Measurements from ENCODE around the gene PDHX. TPM values are rescaled to one million over a fixed set of nuclear protein-coding genes. Genes with fewer than 3 reads are reported as not detected.

The PDHX gene
- total RNA-seq, 1 donor from 2014 or later, result 27.1 TPM

GRCh38 chr11:35038211-35038928 is 122.0 kb downstream of the PDHX start:
- Histone ChIP-seq H3K27me3 (ENCODE audit: control insufficient read depth in 3 of 3, insufficient read depth in 3 of 3, low read length in 3 of 3) (no peaks in the 10 kb centered on the region), H3K9ac (ENCODE audit: low read depth in 1 of 3, low read length in 3 of 3) (no peak overlapping the region), H3K27ac (ENCODE audit: low read depth, low read length) (no peak overlapping the region), H3K36me3 (ENCODE audit: control insufficient read depth in 3 of 3, insufficient read depth in 3 of 3, low read length in 3 of 3) (no peaks in the 10 kb centered on the region), H3K9me3 (ENCODE audit: control insufficient read depth in 3 of 3, low read length in 3 of 3) (no peaks in the 10 kb centered on the region), H3K4me3 (ENCODE audit: low read length in 3 of 3) (no peak overlapping the region), H3K4me1 (ENCODE audit: control insufficient read depth in 3 of 3, insufficient read depth in 3 of 3, low read length in 3 of 3) (peaks cover 19 to 20% (median 19%) of the 10 kb centered on the region in 3 donors)

DNA sequence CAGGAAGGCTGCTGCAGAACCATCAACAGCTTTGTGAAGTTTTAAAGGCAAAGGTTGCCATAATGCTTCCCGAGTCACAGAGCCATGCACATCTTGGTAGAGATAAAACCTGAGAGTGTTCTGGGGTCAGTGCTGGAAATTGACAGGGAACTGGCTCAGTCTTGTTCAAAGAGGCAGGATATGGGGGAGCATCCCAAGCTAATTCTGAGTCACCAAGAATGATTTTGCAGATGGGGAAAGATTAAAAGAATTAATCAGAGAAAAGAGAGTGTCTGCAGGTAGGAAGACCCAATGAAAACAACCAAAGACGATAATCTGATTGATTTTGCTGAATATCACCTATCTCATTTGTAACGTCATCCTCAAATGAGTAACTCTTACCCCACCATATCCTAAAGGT is 122.7 kb downstream of the PDHX start:
- Histone ChIP-seq H3K36me3 (ENCODE audit: control insufficient read depth in 3 of 3, insufficient read depth in 3 of 3, low read length in 3 of 3) (no peaks in the 10 kb centered on the region), H3K9ac (ENCODE audit: low read depth in 1 of 3, low read length in 3 of 3) (no peak overlapping the region), H3K4me3 (ENCODE audit: low read length in 3 of 3) (no peak overlapping the region), H3K27ac (ENCODE audit: low read depth, low read length) (no peak overlapping the region), H3K27me3 (ENCODE audit: control insufficient read depth in 3 of 3, insufficient read depth in 3 of 3, low read length in 3 of 3) (no peaks in the 10 kb centered on the region), H3K4me1 (ENCODE audit: control insufficient read depth in 3 of 3, insufficient read depth in 3 of 3, low read length in 3 of 3) (peaks cover 26% of the 10 kb centered on the region in 3 donors), H3K9me3 (ENCODE audit: control insufficient read depth in 3 of 3, low read length in 3 of 3) (no peaks in the 10 kb centered on the region)

- Histone ChIP-seq H3K9me3 (ENCODE audit: control insufficient read depth in 3 of 3, low read length in 3 of 3) (no peaks in the 10 kb centered on the region), H3K4me1 (ENCODE audit: control insufficient read depth in 3 of 3, insufficient read depth in 3 of 3, low read length in 3 of 3) (peaks cover 26 to 31% (median 26%) of the 10 kb centered on the region in 3 donors), H3K4me3 (ENCODE audit: low read length in 3 of 3) (peak overlapping the region in 2 of 3 donors; percentile 7 to 42), H3K9ac (ENCODE audit: low read depth in 1 of 3, low read length in 3 of 3) (peak overlapping the region in 1 of 3 donors; percentile 20), H3K27ac (ENCODE audit: low read depth, low read length) (peak overlapping the region; percentile 88), H3K36me3 (ENCODE audit: control insufficient read depth in 3 of 3, insufficient read depth in 3 of 3, low read length in 3 of 3) (no peaks in the 10 kb centered on the region), H3K27me3 (ENCODE audit: control insufficient read depth in 3 of 3, insufficient read depth in 3 of 3, low read length in 3 of 3) (no peaks in the 10 kb centered on the region)
These were observed 124.0 kb downstream of the PDHX start for GRCh38 chr11:35040221-35040942.

- Histone ChIP-seq H3K4me1 (ENCODE audit: control insufficient read depth in 3 of 3, insufficient read depth in 3 of 3, low read length in 3 of 3) (peaks cover 26 to 31% (median 26%) of the 10 kb centered on the region in 3 donors), H3K27me3 (ENCODE audit: control insufficient read depth in 3 of 3, insufficient read depth in 3 of 3, low read length in 3 of 3) (no peaks in the 10 kb centered on the region), H3K9ac (ENCODE audit: low read depth in 1 of 3, low read length in 3 of 3) (peak overlapping the region in 1 of 3 donors; percentile 20), H3K4me3 (ENCODE audit: low read length in 3 of 3) (peak overlapping the region in 1 of 3 donors; percentile 42), H3K9me3 (ENCODE audit: control insufficient read depth in 3 of 3, low read length in 3 of 3) (no peaks in the 10 kb centered on the region), H3K36me3 (ENCODE audit: control insufficient read depth in 3 of 3, insufficient read depth in 3 of 3, low read length in 3 of 3) (no peaks in the 10 kb centered on the region), H3K27ac (ENCODE audit: low read depth, low read length) (peak overlapping the region; percentile 88)
These were observed 124.7 kb downstream of the PDHX start for GRCh38 chr11:35041070-35041554.

DNA sequence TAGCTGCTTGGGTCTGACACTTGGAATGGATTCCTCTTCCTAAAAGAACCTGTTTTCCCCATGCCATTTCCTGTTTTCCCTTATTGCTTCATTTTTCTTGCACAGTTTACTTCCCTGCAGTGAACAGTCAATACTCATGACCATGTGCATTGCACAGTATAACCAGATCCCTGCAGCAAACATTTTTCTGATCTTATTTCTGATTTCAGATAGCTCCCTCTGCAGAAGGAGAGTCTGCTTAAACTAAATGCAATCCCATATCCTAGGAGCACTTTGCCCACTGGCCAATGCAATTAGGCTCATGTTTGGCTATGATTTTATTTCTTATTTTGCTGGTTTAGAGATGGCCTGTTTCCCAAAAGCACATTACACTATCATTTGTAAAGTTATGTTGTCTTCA is 125.8 kb downstream of the PDHX start:
- H3K27ac ChIP-seq (ENCODE audit: low read depth, low read length), result peak overlapping the region; percentile 88
- H3K9ac ChIP-seq (ENCODE audit: low read depth in 1 of 3, low read length in 3 of 3), result no peak overlapping the region
- H3K4me3 ChIP-seq (ENCODE audit: low read length in 3 of 3), result no peak overlapping the region
- no peaks in the 10 kb centered on the region for H3K27me3 ChIP-seq (ENCODE audit: control insufficient read depth in 3 of 3, insufficient read depth in 3 of 3, low read length in 3 of 3)
- H3K36me3 ChIP-seq (ENCODE audit: control insufficient read depth in 3 of 3, insufficient read depth in 3 of 3, low read length in 3 of 3), result no peaks in the 10 kb centered on the region
- H3K9me3 ChIP-seq (ENCODE audit: control insufficient read depth in 3 of 3, low read length in 3 of 3), result no peaks in the 10 kb centered on the region
- peaks cover 26 to 31% (median 26%) of the 10 kb centered on the region in 3 donors for H3K4me1 ChIP-seq (ENCODE audit: control insufficient read depth in 3 of 3, insufficient read depth in 3 of 3, low read length in 3 of 3)

DNA sequence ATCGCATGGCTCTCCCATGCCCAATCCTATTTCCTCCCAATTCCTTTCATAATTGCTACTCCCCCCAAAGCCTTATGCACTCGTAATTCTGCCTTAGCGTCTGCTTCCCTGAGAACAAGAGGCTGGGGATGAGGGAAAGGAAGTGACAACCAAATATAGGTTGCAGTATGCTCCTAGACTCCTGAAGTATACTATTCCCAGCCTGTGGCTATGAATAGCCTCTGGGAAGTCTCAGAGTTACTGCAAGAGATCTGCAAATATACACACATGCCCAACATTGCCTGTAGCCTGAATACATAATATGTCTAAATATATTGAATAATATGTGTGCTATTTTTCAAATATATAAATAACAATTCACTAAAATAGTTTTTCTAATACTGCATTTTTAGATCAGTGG is 126.5 kb downstream of the PDHX start:
- no peaks in the 10 kb centered on the region for H3K27me3 ChIP-seq (ENCODE audit: control insufficient read depth in 3 of 3, insufficient read depth in 3 of 3, low read length in 3 of 3)
- H3K9me3 ChIP-seq (ENCODE audit: control insufficient read depth in 3 of 3, low read length in 3 of 3), result no peaks in the 10 kb centered on the region
- H3K4me3 ChIP-seq (ENCODE audit: low read length in 3 of 3), result peak overlapping the region in 2 of 3 donors; percentile 3 to 39
- no peaks in the 10 kb centered on the region for H3K36me3 ChIP-seq (ENCODE audit: control insufficient read depth in 3 of 3, insufficient read depth in 3 of 3, low read length in 3 of 3)
- peak overlapping the region; percentile 68 for H3K27ac ChIP-seq (ENCODE audit: low read depth, low read length)
- peak overlapping the region in 1 of 3 donors; percentile 44 for H3K9ac ChIP-seq (ENCODE audit: low read depth in 1 of 3, low read length in 3 of 3)
- peaks cover 26 to 31% (median 26%) of the 10 kb centered on the region in 3 donors for H3K4me1 ChIP-seq (ENCODE audit: control insufficient read depth in 3 of 3, insufficient read depth in 3 of 3, low read length in 3 of 3)

DNA sequence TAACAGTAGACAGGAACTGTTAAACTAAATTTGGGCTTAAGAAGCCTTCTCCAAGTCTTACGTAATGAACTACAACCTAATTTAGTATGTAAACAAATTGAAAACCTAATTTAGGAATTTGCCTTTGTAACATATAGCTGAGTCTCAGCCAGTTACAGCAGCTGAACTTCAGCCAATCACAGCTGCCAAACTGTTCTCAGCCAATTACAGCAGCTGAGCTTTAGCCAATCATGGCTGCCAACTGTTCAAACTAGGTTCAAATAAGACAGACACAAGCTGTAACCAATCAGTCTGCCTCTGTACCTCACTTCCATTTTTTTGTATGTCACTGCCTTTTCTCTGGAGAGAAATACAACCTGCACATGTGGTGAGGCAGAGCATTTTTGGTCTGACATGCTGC is 127.5 kb downstream of the PDHX start:
- Histone ChIP-seq H3K9me3 (ENCODE audit: control insufficient read depth in 3 of 3, low read length in 3 of 3) (no peaks in the 10 kb centered on the region), H3K27me3 (ENCODE audit: control insufficient read depth in 3 of 3, insufficient read depth in 3 of 3, low read length in 3 of 3) (no peaks in the 10 kb centered on the region), H3K27ac (ENCODE audit: low read depth, low read length) (peak overlapping the region; percentile 68), H3K4me1 (ENCODE audit: control insufficient read depth in 3 of 3, insufficient read depth in 3 of 3, low read length in 3 of 3) (peaks cover 26 to 31% (median 26%) of the 10 kb centered on the region in 3 donors), H3K4me3 (ENCODE audit: low read length in 3 of 3) (peak overlapping the region in 2 of 3 donors; percentile 32 to 45), H3K9ac (ENCODE audit: low read depth in 1 of 3, low read length in 3 of 3) (no peak overlapping the region), H3K36me3 (ENCODE audit: control insufficient read depth in 3 of 3, insufficient read depth in 3 of 3, low read length in 3 of 3) (no peaks in the 10 kb centered on the region)

DNA sequence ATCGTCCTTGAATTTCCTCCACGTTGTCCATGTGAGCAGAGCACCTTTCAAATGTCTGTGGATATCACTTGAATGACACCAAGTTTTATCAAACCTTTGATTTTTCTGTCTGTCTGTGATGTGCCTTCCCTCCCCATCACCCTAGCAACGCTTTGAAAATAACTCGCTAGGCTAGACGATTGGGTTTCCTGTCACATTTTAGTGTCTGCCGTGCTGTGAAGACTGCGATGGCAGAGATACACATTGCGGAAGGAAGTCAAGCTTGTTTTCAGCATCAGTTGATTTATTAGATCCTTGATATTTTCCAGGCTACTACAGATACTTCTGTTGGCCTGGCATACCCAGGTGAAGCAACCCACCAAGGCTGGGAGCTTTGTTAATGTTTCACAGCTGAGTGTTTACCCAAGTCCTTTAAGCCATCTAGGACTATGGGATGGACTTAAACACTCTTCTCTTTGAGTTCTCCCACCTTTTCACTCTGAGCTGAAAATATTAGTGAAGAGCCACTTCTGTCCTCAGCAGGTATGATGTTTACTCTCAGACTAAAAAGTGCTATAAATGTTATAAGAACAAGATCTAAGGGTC is 128.9 kb downstream of the PDHX start:
- Histone ChIP-seq H3K36me3 (ENCODE audit: control insufficient read depth in 3 of 3, insufficient read depth in 3 of 3, low read length in 3 of 3) (no peaks in the 10 kb centered on the region), H3K27ac (ENCODE audit: low read depth, low read length) (no peak overlapping the region), H3K27me3 (ENCODE audit: control insufficient read depth in 3 of 3, insufficient read depth in 3 of 3, low read length in 3 of 3) (no peaks in the 10 kb centered on the region), H3K9ac (ENCODE audit: low read depth in 1 of 3, low read length in 3 of 3) (no peak overlapping the region), H3K9me3 (ENCODE audit: control insufficient read depth in 3 of 3, low read length in 3 of 3) (no peaks in the 10 kb centered on the region), H3K4me3 (ENCODE audit: low read length in 3 of 3) (no peak overlapping the region), H3K4me1 (ENCODE audit: control insufficient read depth in 3 of 3, insufficient read depth in 3 of 3, low read length in 3 of 3) (peaks cover 24 to 31% (median 25%) of the 10 kb centered on the region in 3 donors)
